IMR-90 (cell line): ENCODE results near the gene RCN1. TPM values are rescaled to one million over a fixed set of nuclear protein-coding genes. Genes with fewer than 3 reads are reported as not detected.

Experiments
- ATAC-seq: fragments of 200-7000 bp; cut with Tn5 transposase; 2 replicates; pipeline ENCODE4 v1.9.1; 2020; ENCODE audit warnings: low read depth, mild to moderate bottlenecking, moderate library complexity
- BruUV-seq: library from RNA; stranded (reverse); fragments of 400-500 nt; replicated peaks from 2 replicates; lab custom pipeline; 2021; lab: Mats Ljungman, UMichigan
- CTCF ChIA-PET: fragments of 300-600 bp; formaldehyde crosslinking; extraction: SDS; loops from one replicate; lab custom pipeline; 2021; ENCODE audit warnings: antibody characterized with exemption; lab: Yijun Ruan, JAX
- POLR2A ChIA-PET: fragments of 300-600 bp; sonication (Branson Sonifier 250); formaldehyde crosslinking; loops from one replicate; lab custom pipeline; 2022; ENCODE audit warnings: antibody characterized with exemption; ENCODE audit not compliant: unreplicated experiment; lab: Charles Lee
- DNase-seq: peaks from one replicate; pipeline ENCODE4 v3.0.0; 2013
- H2AFZ ChIP-seq: replicated peaks from 2 replicates; pipeline ENCODE3; 2013; ENCODE audit warnings: low read length, mild to moderate bottlenecking; ENCODE audit not compliant: poor library complexity
- H2AK5ac ChIP-seq: 2 replicates; pipeline ENCODE4 v1.6.1; 2013; ENCODE audit warnings: low read depth, low read length, inconsistent platforms
- H2AK9ac ChIP-seq: replicated peaks from 2 replicates; pipeline ENCODE3; 2013; ENCODE audit warnings: mild to moderate bottlenecking, low read depth, low read length, moderate library complexity; ENCODE audit not compliant: poor library complexity
- H2BK120ac ChIP-seq: 2 replicates; pipeline ENCODE4 v1.6.1; 2013; ENCODE audit warnings: low read depth, low read length, inconsistent platforms
- H2BK15ac ChIP-seq: 3 replicates; pipeline ENCODE4 v1.6.1; 2013; ENCODE audit warnings: low read depth, low read length, inconsistent platforms
- H2BK20ac ChIP-seq: 2 replicates; pipeline ENCODE4 v1.6.1; 2013; ENCODE audit warnings: low read depth, mild to moderate bottlenecking, inconsistent platforms, low read length, moderate library complexity
- H2BK5ac ChIP-seq: 2 replicates; pipeline ENCODE4 v1.6.1; 2013; ENCODE audit warnings: mild to moderate bottlenecking, low read depth, low read length, inconsistent platforms; ENCODE audit not compliant: poor library complexity, severe bottlenecking
- H3K14ac ChIP-seq: replicated peaks from 2 replicates; pipeline ENCODE4 v1.6.1; 2013; ENCODE audit warnings: low read depth, low read length, inconsistent platforms
- H3K18ac ChIP-seq: 2 replicates; pipeline ENCODE4 v1.6.1; 2013; ENCODE audit warnings: low read depth, low read length, control low read depth
- H3K23ac ChIP-seq: 2 replicates; pipeline ENCODE4 v1.6.1; 2013; ENCODE audit warnings: low read depth, low read length, inconsistent platforms
- H3K27ac ChIP-seq: 2 replicates; pipeline ENCODE4 v1.5.1; 2013; ENCODE audit warnings: mild to moderate bottlenecking, control low read depth, low read length; ENCODE audit not compliant: insufficient read depth
- H3K27me3 ChIP-seq: 2 replicates; pipeline ENCODE4 v1.6.1; 2013; ENCODE audit warnings: low read length; ENCODE audit not compliant: control insufficient read depth, insufficient read depth
- H3K36me3 ChIP-seq: 2 replicates; pipeline ENCODE4 v1.6.1; 2013; ENCODE audit warnings: low read length, mixed read lengths; ENCODE audit not compliant: control insufficient read depth, insufficient read depth
- H3K4ac ChIP-seq: 2 replicates; pipeline ENCODE4 v1.6.1; 2013; ENCODE audit warnings: low read depth, low read length, inconsistent platforms
- H3K4me1 ChIP-seq: 2 replicates; pipeline ENCODE4 v1.6.1; 2013; ENCODE audit warnings: low read length, mixed read lengths; ENCODE audit not compliant: control insufficient read depth, insufficient read depth
- H3K4me2 ChIP-seq: 2 replicates; pipeline ENCODE4 v1.6.1; 2013; ENCODE audit warnings: low read depth, mild to moderate bottlenecking, control low read depth, low read length, moderate library complexity
- H3K4me3 ChIP-seq: 2 replicates; pipeline ENCODE4 v1.5.1; 2013; ENCODE audit warnings: low read depth, mild to moderate bottlenecking, control low read depth, low read length, moderate library complexity; ENCODE audit not compliant: insufficient read depth
- H3K56ac ChIP-seq: 2 replicates; pipeline ENCODE4 v1.6.1; 2013; ENCODE audit warnings: low read length, inconsistent platforms; ENCODE audit not compliant: insufficient read depth; ENCODE audit errors: extremely low read depth
- H3K79me1 ChIP-seq, 2 experiments: 2 replicates each; pipeline ENCODE4 v1.6.1; 2013; ENCODE audit warnings: low read length in 2 of 2, inconsistent platforms in 1 of 2, low read depth in 1 of 2
- H3K9ac ChIP-seq: 2 replicates; pipeline ENCODE4 v1.6.1; 2013; ENCODE audit warnings: low read depth, low read length, control low read depth
- H3K9me1 ChIP-seq: 2 replicates; pipeline ENCODE4 v1.6.1; 2013; ENCODE audit warnings: low read length, inconsistent platforms; ENCODE audit not compliant: insufficient read depth
- H3K9me3 ChIP-seq: 2 replicates; pipeline ENCODE4 v1.6.1; 2013; ENCODE audit warnings: low read length; ENCODE audit not compliant: control insufficient read depth, insufficient read depth
- H4K20me1 ChIP-seq: 2 replicates; pipeline ENCODE4 v1.6.1; 2013; ENCODE audit warnings: low read length, inconsistent platforms; ENCODE audit not compliant: insufficient read depth
- H4K5ac ChIP-seq: 2 replicates; pipeline ENCODE4 v1.6.1; 2013; ENCODE audit warnings: mild to moderate bottlenecking, low read depth, low read length, control low read depth
- H4K8ac ChIP-seq, 2 experiments: 2 replicates each; pipeline ENCODE4 v1.6.1; 2013; ENCODE audit warnings: low read depth in 2 of 2, low read length in 2 of 2, control low read depth in 1 of 2, inconsistent platforms in 1 of 2
- H4K91ac ChIP-seq: 2 replicates; pipeline ENCODE4 v1.6.1; 2013; ENCODE audit warnings: low read depth, low read length, inconsistent platforms; ENCODE audit not compliant: insufficient read depth
- BHLHE40 ChIP-seq: fragments of 150-350 bp; IDR thresholded peaks from 2 replicates; pipeline ENCODE4 v1.6.1; 2016; ENCODE audit warnings: mild to moderate bottlenecking, low read depth, low read length
- CEBPB ChIP-seq: IDR thresholded peaks from 2 replicates; pipeline ENCODE4 v1.6.1; 2012; ENCODE audit warnings: low read depth, low read length, improper control_type of control experiment
- CHD1 ChIP-seq: IDR thresholded peaks from 2 replicates; pipeline ENCODE4 v1.6.1; 2012; ENCODE audit warnings: low read depth, low read length, improper control_type of control experiment
- MAFK ChIP-seq: IDR thresholded peaks from 2 replicates; pipeline ENCODE4 v1.6.1; 2012; ENCODE audit warnings: low read depth, low read length, improper control_type of control experiment
- NFE2L2 ChIP-seq: fragments of 150-350 bp; IDR thresholded peaks from 2 replicates; pipeline ENCODE4 v1.6.1; 2016; ENCODE audit warnings: low read depth, mild to moderate bottlenecking, low read length
- RFX5 ChIP-seq: IDR thresholded peaks from 2 replicates; pipeline ENCODE4 v1.8.0; 2012; ENCODE audit warnings: low read depth, mild to moderate bottlenecking, low read length, moderate library complexity
- WGBS, 2 experiments: methylation state at CpG; one replicate each; pipeline versions ENCODE4 v1.1.5 to v1.1.7; 2013; ENCODE audit warnings: missing lambda C conversion rate in 2 of 2; ENCODE audit not compliant: insufficient read length in 1 of 2; ENCODE audit errors: extremely low coverage in 2 of 2; 5-methylcytosine and 5-hydroxymethylcytosine counted together
- dilution Hi-C: fragments of 300-500 bp; cut with HindIII; formaldehyde crosslinking; loops from one replicate; pipeline ENCODE4 v1.14.3; 2018; ENCODE audit warnings: low sequenced_read_pairs; ENCODE audit not compliant: unreplicated experiment
- in situ Hi-C: fragments of 300-500 bp; cut with MboI; formaldehyde crosslinking; loops from 3 replicates; pipeline ENCODE4 v1.14.3; 2019; ENCODE audit warnings: low sequenced_read_pairs, inconsistent platforms, mixed read lengths
- intact Hi-C: fragments of 100-400 bp; cut with micrococcal nuclease; formaldehyde crosslinking; loops from 2 replicates; pipeline ENCODE4 v1.10.0; 2022
- polyA plus RNA-seq, 3 experiments: library from polyadenylated mRNA; depleted of rRNA; stranded (reverse); fragments of >200 nt; gene quantifications; 2 replicates each; pipeline ENCODE4 v1.2.3, GENCODE V29; 2012; ENCODE audit warnings: low replicate concordance in 1 of 3
- total RNA-seq: library from RNA; depleted of rRNA; stranded (reverse); fragments of >200 nt; gene quantifications from 2 replicates; pipeline ENCODE4 v1.2.3, GENCODE V29; 2012
- TF ChIP-seq, protein P1 (sequence below): fragments of 150-350 bp; IDR thresholded peaks from 2 replicates; pipeline ENCODE4 v1.6.1; 2016; ENCODE audit warnings: low read depth, mild to moderate bottlenecking, low read length, moderate library complexity, borderline replicate concordance
- TF ChIP-seq, protein P2 (sequence below): fragments of 150-350 bp; IDR thresholded peaks from 2 replicates; pipeline ENCODE4 v1.6.1; 2017; ENCODE audit warnings: mild to moderate bottlenecking, antibody characterized with exemption, low read length, low read depth

The RCN1 gene
- total and polyA plus RNA-seq, 2 of the 4 experiments (the other 2 are of a cell fraction) = 129 to 193 TPM

DNA sequence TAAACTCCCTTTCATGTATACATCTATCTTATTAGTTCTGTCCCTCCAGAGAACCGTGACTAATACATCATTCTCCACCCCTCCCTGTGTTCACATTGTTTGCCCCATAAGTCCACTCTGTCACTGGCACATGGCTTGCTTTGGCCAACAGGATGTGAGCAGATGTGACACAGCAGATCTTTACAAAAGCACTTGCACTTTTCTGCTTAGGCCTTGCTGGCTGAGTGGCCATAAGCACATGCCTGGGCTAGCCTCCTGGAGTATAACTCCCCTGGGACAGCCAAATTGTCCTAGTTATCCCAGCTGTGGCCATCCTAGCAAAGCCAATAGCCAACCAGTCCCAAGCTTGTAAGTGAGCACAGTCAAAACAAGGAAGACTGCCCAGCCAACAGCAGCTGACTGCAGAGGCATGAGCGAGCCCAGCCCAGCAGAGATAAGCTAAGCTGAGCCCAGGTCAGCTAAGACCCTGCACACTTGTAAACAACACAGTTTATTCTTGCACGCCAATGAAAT, 9.7 kb upstream of the RCN1 start:
- Histone ChIP-seq H2AK9ac (no peak overlapping the region), H3K4me1 (peaks cover 3% of the 10 kb centered on the region; the same call in 1 of the 2 replicates), H3K4ac (peak overlapping the region; percentile 75), H3K56ac (no peak overlapping the region), H3K4me2 (no peak overlapping the region), H3K14ac (peak overlapping the region; percentile 58), H3K23ac (no peak overlapping the region), H4K91ac (0 out of 2 replicates have a peak overlapping the region, but pooled peaks have one; percentile 19), H3K79me1 (no peaks in the 10 kb centered on the region), H4K5ac (peak overlapping the region; percentile 41; the same call in 1 of the 2 replicates), H3K18ac (peak overlapping the region; percentile 26), H2BK20ac (peak overlapping the region; percentile 85), H3K9me3 (no peaks in the 10 kb centered on the region), H3K27ac (peak overlapping the region; percentile 7; the same call in 1 of the 2 replicates), H3K9ac (no peak overlapping the region), H2BK120ac (peak overlapping the region; percentile 50), H3K9me1 (peaks cover 2% of the 10 kb centered on the region; the same call in 1 of the 2 replicates), H2BK5ac (peak overlapping the region; percentile 73), H2AFZ (peak overlapping the region; percentile 78), H3K27me3 (peaks cover 2% of the 10 kb centered on the region), H3K36me3 (no peaks in the 10 kb centered on the region), H2AK5ac (no peak overlapping the region), H4K8ac (peak overlapping the region; percentile 42 to 66; a peak in 2 of 4 replicates), H2BK15ac (peak overlapping the region; percentile 19; the same call in 1 of the 3 replicates), H4K20me1 (no peaks in the 10 kb centered on the region), H3K4me3 (no peak overlapping the region)
- DNase-seq = peak; percentile 64
- CTCF ChIA-PET = interaction anchor here (0.6 to 1.8 kb wide), 2 partner anchors 9 to 13 kb away, joined by 4 to 8 read pairs; no protein-coding TSS in a partner anchor
- TF ChIP-seq BHLHE40 (peak; percentile 9; the same call in 1 of the 2 replicates), CHD1 (no peak), NFE2L2 (0 out of 2 replicates have a peak, but pooled peaks have one; percentile 32), CEBPB (no peak), MAFK (no peak), RFX5 (no peak)
- TF ChIP-seq, protein P1, sequence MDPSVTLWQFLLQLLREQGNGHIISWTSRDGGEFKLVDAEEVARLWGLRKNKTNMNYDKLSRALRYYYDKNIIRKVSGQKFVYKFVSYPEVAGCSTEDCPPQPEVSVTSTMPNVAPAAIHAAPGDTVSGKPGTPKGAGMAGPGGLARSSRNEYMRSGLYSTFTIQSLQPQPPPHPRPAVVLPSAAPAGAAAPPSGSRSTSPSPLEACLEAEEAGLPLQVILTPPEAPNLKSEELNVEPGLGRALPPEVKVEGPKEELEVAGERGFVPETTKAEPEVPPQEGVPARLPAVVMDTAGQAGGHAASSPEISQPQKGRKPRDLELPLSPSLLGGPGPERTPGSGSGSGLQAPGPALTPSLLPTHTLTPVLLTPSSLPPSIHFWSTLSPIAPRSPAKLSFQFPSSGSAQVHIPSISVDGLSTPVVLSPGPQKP = no peak
- TF ChIP-seq, protein P2, sequence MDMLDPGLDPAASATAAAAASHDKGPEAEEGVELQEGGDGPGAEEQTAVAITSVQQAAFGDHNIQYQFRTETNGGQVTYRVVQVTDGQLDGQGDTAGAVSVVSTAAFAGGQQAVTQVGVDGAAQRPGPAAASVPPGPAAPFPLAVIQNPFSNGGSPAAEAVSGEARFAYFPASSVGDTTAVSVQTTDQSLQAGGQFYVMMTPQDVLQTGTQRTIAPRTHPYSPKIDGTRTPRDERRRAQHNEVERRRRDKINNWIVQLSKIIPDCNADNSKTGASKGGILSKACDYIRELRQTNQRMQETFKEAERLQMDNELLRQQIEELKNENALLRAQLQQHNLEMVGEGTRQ = peak; percentile 65
- no TSS peak for BruUV-seq
- ATAC-seq = peak; percentile 82
- dilution Hi-C loops = no loop called here
- in situ Hi-C loops = loop anchor here (25.0 kb wide), 1 partner anchor 506 kb away; the partner anchor contains the start of gene EIF3M
- intact Hi-C loops = no loop called here
- no CpG with 5 or more reads among the region's 3 CpGs for WGBS, 2 experiments
- POLR2A ChIA-PET = no interaction called here
